GM21360 (cell line): Measurements from ENCODE around the gene OR2V1.
A peak's percentile ranks its signal among the peaks of the same experiment; 100 is the strongest.
"Not testable (repeated sequence)": the region's sequence is repeated elsewhere in the genome, so short reads cannot be mapped to it uniquely, and the experiment has no call there.

ENCODE experiments used
- ATAC-seq: cut with Tn5 transposase; IDR thresholded peaks from one replicate; pipeline ENCODE4 v1.9.1; 2021; ENCODE audit warnings: mild to moderate bottlenecking, moderate library complexity; ENCODE audit not compliant: unreplicated experiment

Gene OR2V1

DNA sequence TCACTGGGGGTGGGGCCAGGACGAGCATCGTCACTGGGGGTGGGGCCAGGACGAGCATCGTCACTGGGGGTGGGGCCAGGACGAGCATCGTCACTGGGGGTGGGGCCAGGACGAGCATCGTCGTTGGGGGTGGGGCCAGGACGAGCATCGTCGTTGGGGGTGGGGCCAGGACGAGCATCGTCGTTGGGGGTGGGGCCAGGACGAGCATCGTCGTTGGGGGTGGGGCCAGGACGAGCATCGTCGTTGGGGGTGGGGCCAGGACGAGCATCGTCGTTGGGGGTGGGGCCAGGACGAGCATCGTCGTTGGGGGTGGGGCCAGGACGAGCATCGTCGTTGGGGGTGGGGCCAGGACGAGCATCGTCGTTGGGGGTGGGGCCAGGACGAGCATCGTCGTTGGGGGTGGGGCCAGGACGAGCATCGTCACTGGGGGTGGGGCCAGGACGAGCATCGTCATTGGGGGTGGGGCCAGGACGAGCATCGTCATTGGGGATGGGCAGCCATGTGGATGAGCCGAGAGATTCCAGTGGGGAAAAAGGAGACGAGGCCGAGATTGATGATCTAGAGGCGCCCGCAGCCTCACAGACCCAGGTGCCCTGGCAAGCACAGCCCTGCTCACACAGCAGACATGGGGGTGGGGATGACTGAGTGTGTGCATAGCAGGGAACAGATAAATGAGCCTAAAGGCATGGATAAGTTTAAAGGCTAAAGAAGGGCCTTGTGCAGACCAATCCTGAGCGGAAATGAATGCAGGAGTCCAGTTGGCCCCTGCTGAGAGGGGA lies 30.0 kb upstream of the OR2V1 start:
- not testable (repeated sequence) for ATAC-seq

DNA sequence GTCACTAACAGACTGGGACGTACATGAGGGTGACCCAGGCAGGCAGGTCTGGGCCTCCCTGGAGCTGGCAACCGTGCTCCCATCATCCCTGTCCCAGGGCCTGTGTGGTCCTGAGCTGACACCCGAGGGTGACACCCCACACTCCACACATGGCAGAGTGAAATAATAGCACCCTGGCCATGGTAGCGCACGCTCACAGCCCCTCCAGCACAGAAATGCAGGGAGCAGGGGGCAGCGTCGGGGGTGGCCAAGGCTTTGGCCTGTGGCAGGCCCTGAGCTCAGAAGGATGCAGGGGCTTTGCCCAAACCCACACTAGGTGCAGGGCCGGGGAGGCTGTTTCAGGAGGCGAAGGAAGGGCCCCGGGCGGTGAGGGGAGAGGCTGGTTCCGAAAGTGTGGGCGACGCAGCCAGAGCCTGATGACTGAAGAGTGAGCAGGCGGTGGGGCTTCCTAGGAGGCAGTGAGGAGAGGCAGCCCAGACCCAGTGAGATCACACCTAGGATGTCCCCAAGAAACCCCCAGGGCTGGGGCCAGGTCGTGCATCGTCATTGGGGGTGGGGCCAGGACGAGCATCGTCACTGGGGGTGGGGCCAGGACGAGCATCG lies 29.3 kb upstream of the OR2V1 start:
- peak; percentile 72 for ATAC-seq

- ATAC-seq, result peak; percentile 45
Observed at GRCh38 chr5:181159286-181160151, 28.6 kb upstream of the OR2V1 start.

DNA sequence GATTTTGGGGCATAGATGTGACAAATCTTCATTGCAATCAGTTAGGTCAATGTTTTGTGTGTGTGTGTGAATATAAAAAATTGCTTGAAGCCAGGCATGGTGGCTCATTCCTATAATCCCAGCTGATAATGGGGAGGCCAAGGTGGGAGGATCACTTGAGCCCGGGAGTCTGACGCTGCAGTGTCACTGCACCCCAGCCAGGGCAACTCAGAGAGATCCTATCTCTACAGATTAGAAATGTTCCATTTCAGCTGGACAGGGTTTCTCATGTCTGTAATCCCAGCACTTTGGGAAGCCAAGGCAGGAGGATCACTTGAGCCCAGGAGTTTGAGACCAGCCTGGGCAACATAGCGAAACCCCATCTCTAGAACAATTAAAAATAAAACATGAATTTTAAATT lies 27.9 kb upstream of the OR2V1 start:
- no peak for ATAC-seq

- ATAC-seq, result no peak
Observed at GRCh38 chr5:181156758-181157157, 25.8 kb upstream of the OR2V1 start.

- ATAC-seq, result no peak
Observed at GRCh38 chr5:181153814-181154213, 22.8 kb upstream of the OR2V1 start.

GRCh38 chr5:181152406-181152805 lies 21.4 kb upstream of the OR2V1 start:
- ATAC-seq, result no peak

GRCh38 chr5:181151146-181151545 lies 20.2 kb upstream of the OR2V1 start:
- no peak for ATAC-seq

GRCh38 chr5:181149806-181150733 lies 19.1 kb upstream of the OR2V1 start:
- no peak for ATAC-seq

GRCh38 chr5:181149355-181149754 lies 18.4 kb upstream of the OR2V1 start:
- no peak for ATAC-seq

DNA sequence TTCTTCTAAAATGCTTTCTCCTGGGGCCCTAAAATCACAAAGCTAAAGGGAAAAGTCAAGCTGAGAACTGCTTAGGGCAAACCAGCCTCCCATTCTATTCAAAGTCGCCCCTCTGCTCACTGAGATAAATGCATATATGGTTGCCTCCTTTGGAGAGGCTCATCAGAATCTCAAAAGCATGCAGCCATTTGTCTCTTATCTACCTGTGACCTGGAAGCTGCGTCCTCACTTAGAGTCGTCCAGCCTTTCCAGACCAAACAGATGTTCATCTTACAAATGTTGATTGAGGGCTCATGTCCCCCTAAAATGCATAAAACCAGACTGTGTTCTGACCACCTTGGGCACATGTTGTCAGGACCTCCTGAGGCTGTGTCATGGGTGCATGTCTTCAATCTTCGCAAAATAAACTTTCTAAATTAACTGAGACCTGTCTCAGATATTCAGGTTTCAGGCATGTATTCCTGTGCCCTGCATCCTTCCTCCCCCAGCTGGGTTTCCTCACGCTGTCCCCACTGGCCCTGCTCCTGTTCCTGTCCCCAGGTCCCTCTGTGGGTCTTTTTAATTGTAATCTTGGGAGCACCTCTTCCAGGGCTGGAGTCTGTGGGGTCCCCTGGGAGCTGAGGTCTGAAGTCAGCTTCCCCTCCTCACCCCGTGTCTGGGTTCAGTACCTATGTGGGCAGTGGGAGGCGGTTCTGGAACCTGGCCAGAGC lies 16.1 kb upstream of the OR2V1 start, which contains the start of gene OR2V2:
TSS of gene OR2V2 (plus strand) at position 660 of the 710 bp plus-strand sequence. CDS start 7,357 bp downstream, outside the sequence.
- ATAC-seq, result not testable (repeated sequence)

- ATAC-seq, result no peak
Observed at GRCh38 chr5:181145133-181145532, 14.2 kb upstream of the OR2V1 start.

DNA sequence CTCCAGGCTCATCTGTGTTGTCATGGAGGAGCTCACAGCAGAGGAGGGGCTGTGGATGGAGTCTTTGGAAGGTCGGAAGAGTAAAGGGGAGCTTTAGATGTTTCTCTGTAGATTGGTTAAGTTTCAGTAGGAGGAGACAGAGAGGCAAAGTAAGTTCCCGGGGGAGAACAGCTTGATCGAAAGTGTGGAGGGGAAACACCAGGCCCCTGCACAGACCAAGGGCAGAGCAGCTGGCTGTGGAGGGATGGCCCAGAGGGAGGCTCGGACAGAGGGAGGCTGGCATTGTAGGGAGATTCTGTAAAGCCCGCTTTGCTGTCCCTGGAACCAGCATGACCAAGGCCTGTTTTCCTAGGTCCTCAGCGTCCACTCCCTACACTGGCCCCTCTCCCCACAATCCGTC lies 11.1 kb upstream of the OR2V1 start:
- no peak for ATAC-seq

GRCh38 chr5:181140766-181141165 lies 9.8 kb upstream of the OR2V1 start:
- ATAC-seq, result no peak

GRCh38 chr5:181138258-181138657 lies 7.3 kb upstream of the OR2V1 start:
- no peak for ATAC-seq

DNA sequence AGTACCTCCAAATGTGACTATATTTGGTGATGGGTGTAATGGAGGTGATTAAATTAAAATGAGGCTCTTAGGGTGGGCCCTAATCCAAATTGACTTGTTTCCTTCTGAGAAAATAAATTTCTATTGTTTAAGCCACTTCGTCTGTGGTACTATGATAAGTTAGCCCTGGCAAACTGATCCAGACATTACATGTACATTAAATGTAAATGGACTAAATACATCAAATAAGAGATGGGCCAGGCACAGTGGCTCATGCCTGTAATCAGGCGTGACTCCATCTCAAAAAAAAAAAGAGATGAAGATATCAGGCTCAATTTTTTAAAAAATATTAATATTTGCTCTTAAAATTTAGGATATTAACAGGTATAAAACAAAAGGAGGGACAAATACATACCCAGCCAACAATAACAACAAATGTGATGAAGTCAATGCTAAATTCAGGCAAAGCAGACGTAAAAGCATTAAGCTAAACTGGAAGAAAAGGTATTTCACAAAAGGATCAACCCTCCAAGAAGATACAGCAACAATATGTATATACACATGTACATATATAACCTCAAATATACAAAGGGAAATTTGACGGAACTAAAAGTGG lies 5.5 kb upstream of the OR2V1 start:
- no peak for ATAC-seq

GRCh38 chr5:181134259-181134658 lies 3.3 kb upstream of the OR2V1 start:
- ATAC-seq, result no peak

- no peak for ATAC-seq
Observed at GRCh38 chr5:181133610-181134231, 2.8 kb upstream of the OR2V1 start.

DNA sequence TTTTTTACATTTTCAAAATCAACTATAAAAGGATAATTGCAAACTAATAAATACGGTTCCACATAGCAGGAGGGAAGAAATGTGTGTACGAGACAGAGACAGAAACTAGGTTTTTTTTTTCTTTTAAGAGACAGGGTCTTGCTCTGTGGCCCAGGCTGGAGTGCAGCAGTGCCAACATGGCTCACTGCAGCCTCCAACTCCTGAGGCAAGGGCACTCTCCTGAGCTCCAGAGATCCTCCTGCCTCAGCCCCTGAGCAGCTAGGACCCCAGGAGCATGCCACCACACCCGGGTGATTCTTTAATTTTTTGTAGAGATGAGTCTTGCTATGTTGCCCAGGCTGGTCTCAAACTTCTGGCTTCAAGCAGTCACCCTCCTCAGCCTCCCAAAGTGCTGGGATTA lies 2.1 kb upstream of the OR2V1 start:
- ATAC-seq, result no peak
